Tibial nerve (tissue), 4 donors: ENCODE results near the gene BAZ1B. TPM values are rescaled to one million over a fixed set of nuclear protein-coding genes. Genes with fewer than 3 reads are reported as not detected.
A peak's percentile ranks its signal among the peaks of the same experiment; 100 is the strongest.
"Not testable (repeated sequence)": the region's sequence is repeated elsewhere in the genome, so short reads cannot be mapped to it uniquely, and the experiment has no call there.

Experiments
- DNase-seq, 2 donors: peaks; one replicate each; pipeline ENCODE4 v3.0.0-alpha.2; 2019; ENCODE audit warnings: low spot score in 2 of 2
- H3K27ac ChIP-seq, 4 donors: fragments of 200-600 bp; sonication (generic) in 3 of 4; one replicate each; pipeline ENCODE4 v1.5.1; 2017 to 2019; ENCODE audit warnings: mild to moderate bottlenecking in 1 of 4
- H3K27me3 ChIP-seq, 2 donors: fragments of 200-600 bp; sonication (generic) in 1 of 2; one replicate each; pipeline versions ENCODE4 v1.5.1 to v1.6.0; 2017 to 2019
- H3K36me3 ChIP-seq, 3 donors: fragments of 200-600 bp; sonication (generic); one replicate each; pipeline ENCODE4 v1.5.1; 2018 to 2019
- H3K4me1 ChIP-seq, 4 donors: fragments of 200-600 bp; sonication (generic) in 3 of 4; one replicate each; pipeline ENCODE4 v1.5.1; 2017 to 2019
- H3K4me3 ChIP-seq, 4 donors: fragments of 200-600 bp; sonication (generic) in 3 of 4; one replicate each; pipeline ENCODE4 v1.5.1; 2017 to 2019; ENCODE audit warnings: mild to moderate bottlenecking in 1 of 4, moderate library complexity in 1 of 4
- H3K9me3 ChIP-seq, 4 donors: fragments of 200-600 bp; sonication (generic) in 3 of 4; one replicate each; pipeline ENCODE4 v1.5.1; 2017 to 2019
- CTCF ChIP-seq, 5 experiments: fragments of 200-600 bp in 3 of 5; fragments of 450-650 bp in 2 of 5; sonication (generic) in 3 of 5; IDR thresholded peaks; one replicate each; pipeline ENCODE4 v1.5.1; 2016 to 2019; ENCODE audit warnings: antibody characterized with exemption in 5 of 5, mild to moderate bottlenecking in 3 of 5, moderate library complexity in 2 of 5
- EP300 ChIP-seq, 2 donors: sonication (generic); formaldehyde crosslinking; IDR thresholded peaks; one replicate each; pipeline ENCODE4 v1.6.1; 2017; ENCODE audit warnings: antibody characterized with exemption in 2 of 2, mild to moderate bottlenecking in 1 of 2
- POLR2A ChIP-seq, 2 donors: fragments of 450-650 bp; IDR thresholded peaks; one replicate each; pipeline ENCODE4 v1.6.1; 2017; ENCODE audit warnings: antibody characterized with exemption in 2 of 2, mild to moderate bottlenecking in 2 of 2, moderate library complexity in 2 of 2
- WGBS, 2 donors: methylation state at CpG; one replicate each; pipeline ENCODE4 v1.1.5; 2018; 5-methylcytosine and 5-hydroxymethylcytosine counted together
- total RNA-seq, 4 donors: library from RNA; depleted of rRNA; stranded (reverse); fragments of >200 nt; gene quantifications; one replicate each; pipeline ENCODE4 v1.1.0, GENCODE V29; 2016

BAZ1B gene
- total RNA-seq, 4 donors from 2014 or later: 53.3 to 70.1 (median 63.6) TPM

DNA sequence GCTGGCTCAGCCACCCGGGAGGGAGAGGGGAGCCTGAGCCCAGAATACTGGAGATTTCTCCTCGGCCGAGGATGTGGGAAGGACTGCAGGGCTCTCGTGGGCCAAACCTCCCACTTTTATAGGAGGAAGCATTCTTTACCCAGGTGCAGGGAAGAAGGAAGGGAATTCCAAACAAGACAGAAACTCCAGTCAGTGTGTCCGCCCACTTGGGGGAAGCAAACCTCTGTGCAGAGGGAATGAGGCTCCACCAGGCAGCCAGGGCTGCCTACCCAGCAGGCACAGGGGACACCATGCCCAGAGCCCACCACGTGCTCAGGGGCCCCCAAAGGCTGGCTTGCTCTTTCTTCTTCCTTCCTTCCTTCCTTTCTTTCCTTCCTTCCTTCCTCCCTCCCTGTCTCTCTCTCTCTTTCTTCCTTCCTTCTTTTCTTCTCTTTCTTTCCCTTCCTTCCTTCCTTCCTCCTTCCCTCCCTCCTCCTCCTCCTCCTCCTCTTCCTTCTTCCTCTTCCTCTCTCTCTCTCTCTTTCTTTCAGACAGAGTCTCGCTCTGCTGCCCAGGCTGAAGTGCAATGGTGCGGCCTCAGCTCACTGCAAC, 103.9 kb downstream of the BAZ1B start:
- no peaks in the 10 kb centered on the region for H3K4me1 ChIP-seq
- H3K27me3 ChIP-seq: no peaks in the 10 kb centered on the region
- DNase-seq: no peak
- H3K9me3 ChIP-seq: no peaks in the 10 kb centered on the region
- H3K27ac ChIP-seq: no peak overlapping the region
- H3K4me3 ChIP-seq: no peak overlapping the region
- WGBS, 2 donors: 67 to 70% methylated on average over 8 of the region's 8 CpGs
- no peaks in the 10 kb centered on the region for H3K36me3 ChIP-seq
- TF ChIP-seq CTCF (IDR thresholded peaks at IDR 0.05): no peak
- no peak for TF ChIP-seq EP300 (IDR thresholded peaks at IDR 0.05)
- TF ChIP-seq POLR2A (IDR thresholded peaks at IDR 0.05): no peak

GRCh38 chr7:73410541-73411131, 111.5 kb downstream of the BAZ1B start:
- not testable (repeated sequence) for H3K4me3 ChIP-seq, H3K36me3 ChIP-seq, H3K9me3 ChIP-seq, H3K27me3 ChIP-seq
- DNase-seq: peak; percentile 25 to 47
- Histone ChIP-seq H3K27ac (peak overlapping the region in 1 of 4 donors; percentile 1), H3K4me1 (peaks cover 0 to 16% (median 3%) of the 10 kb centered on the region in 4 donors)
- 4 to 17% methylated on average over 11 to 13 of the region's 15 CpGs for WGBS, 2 donors

DNA sequence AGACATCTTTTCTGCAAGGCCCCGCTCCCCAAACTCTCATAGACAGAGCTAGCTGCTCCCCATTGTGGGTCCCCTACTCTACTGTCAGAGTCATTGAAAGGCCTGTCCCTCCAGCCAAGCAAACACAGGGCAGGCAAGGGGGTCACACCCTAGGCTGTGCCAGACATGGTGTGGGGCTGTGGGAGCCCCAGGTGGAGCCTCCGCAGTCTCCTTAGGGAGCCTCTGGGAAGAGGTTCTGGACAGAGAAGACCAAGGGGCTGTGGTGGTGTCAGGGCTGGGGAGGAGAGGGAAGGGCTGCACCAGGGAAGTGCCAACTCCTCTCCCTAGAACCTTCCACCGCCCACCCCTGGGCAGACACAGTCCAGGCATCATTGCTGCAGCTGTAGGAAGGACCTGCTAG, 117.2 kb downstream of the BAZ1B start:
- H3K9me3 ChIP-seq, H3K27me3 ChIP-seq, H3K4me3 ChIP-seq, DNase-seq, H3K36me3 ChIP-seq, H3K27ac ChIP-seq, H3K4me1 ChIP-seq: not testable (repeated sequence)
- WGBS, 2 donors: 96 to 98% methylated on average over 2 to 3 of the region's 3 CpGs

DNA sequence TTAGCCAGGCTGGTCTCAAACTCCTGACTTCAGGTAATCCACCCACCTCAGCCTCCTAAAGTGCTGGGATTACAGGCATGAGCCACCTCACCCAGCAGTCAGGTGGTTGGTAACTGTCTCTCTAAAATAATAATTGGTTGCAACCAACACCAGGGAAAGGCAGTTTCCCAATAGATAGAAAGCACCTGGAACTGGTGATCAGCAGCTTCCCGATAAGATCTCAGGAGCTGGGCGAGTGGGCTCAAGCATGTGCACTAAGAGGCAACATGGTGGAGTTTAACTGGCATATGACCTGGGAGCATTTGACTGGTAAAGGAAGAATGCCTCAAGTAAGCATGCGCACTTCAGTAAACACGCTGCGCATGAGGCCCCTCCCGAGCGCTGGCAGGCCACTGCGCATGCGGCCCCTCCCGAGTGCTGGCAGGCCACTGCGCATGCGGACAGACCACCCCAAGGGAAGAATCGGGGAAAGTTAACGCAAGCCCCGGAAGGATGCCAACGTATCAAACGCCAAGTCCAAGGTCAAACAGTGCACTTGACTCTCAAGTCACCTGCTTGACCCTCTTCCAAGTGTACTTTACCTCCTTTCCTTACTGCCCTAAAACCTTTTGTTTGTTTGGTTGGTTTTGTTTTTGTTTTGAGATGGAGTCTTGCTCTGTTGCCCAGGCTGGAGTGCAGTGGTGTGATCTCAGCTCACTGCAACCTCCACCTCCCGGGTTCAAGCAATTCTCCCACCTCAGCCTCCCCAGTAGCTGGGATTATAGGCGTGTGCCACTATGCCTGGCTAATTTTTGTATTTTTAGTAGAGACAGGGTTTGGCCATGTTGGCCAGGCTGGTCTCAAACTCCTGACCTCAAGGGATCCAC, 122.7 kb downstream of the BAZ1B start:
- H3K4me3 ChIP-seq: peak overlapping the region in 2 of 4 donors; percentile 15 to 26
- not testable (repeated sequence) for H3K36me3 ChIP-seq, H3K27me3 ChIP-seq, H3K9me3 ChIP-seq, H3K4me1 ChIP-seq, H3K27ac ChIP-seq
- DNase-seq: peak in 1 of 2 donors; percentile 43
- 45 to 70% methylated on average over 19 of the region's 19 CpGs for WGBS, 2 donors

DNA sequence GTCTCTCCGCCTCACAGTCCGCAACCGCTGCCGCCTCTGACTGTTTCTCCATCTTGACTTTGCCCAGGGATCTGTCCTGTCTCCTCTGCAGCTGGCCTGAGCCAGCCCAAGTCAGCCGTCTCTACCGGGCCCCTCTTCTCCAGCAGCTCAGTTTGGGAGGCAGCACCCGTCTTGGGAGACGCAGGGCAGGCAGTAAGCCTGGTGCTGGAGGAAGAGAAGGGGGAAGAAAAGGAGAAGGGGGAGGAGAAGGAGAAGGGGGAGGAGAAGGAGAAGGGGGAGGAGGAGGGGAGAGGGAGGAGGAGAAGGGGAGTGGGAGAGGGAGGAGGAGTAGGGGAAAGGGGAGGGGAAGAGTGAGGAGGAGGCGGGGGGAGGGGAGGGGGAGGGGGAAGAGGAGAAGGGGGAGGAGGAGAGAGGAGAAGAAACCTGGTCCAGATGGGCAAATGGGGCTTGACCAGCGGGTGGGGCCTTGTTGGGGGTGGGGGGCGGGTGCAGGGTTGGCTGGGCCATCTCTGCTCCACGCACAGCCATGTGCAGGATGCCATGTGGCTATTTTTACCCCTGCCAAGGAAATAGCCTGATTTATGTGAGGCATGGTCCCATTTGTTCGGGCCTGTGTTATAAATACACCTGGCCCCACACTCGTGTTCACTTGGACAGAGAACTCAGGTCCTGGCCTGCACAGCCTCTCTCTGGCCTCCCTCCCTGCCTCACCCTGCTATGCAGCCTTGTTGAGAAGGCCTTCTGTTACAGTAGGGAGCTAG, 124.4 kb downstream of the BAZ1B start:
- DNase-seq: no peak
- no peaks in the 10 kb centered on the region for H3K9me3 ChIP-seq
- H3K4me3 ChIP-seq: peak overlapping the region in 2 of 4 donors; percentile 19 to 29
- H3K27ac ChIP-seq: no peak overlapping the region
- H3K36me3 ChIP-seq: no peaks in the 10 kb centered on the region
- no peaks in the 10 kb centered on the region for H3K4me1 ChIP-seq
- H3K27me3 ChIP-seq: no peaks in the 10 kb centered on the region
- TF ChIP-seq EP300 (IDR thresholded peaks at IDR 0.05) (no peak), CTCF (IDR thresholded peaks at IDR 0.05) (no peak), POLR2A (IDR thresholded peaks at IDR 0.05) (no peak)
- 27 to 34% methylated on average over 14 of the region's 14 CpGs for WGBS, 2 donors

- TF ChIP-seq POLR2A (IDR thresholded peaks at IDR 0.05) (no peak), CTCF (IDR thresholded peaks at IDR 0.05) (no peak), EP300 (IDR thresholded peaks at IDR 0.05) (no peak)
- peaks cover 0 to 10% (median 0%) of the 10 kb centered on the region in 4 donors for H3K9me3 ChIP-seq
- 50 to 60% methylated on average over 20 to 21 of the region's 21 CpGs for WGBS, 2 donors
- no peaks in the 10 kb centered on the region for H3K4me1 ChIP-seq
- no peaks in the 10 kb centered on the region for H3K36me3 ChIP-seq
- no peaks in the 10 kb centered on the region for H3K27me3 ChIP-seq
- no peak overlapping the region for H3K4me3 ChIP-seq
- H3K27ac ChIP-seq: no peak overlapping the region
- DNase-seq: peak in 1 of 2 donors; percentile 18
These were observed 126.3 kb downstream of the BAZ1B start for GRCh38 chr7:73395538-73396503.
